C4-2B (cell line): Measurements from ENCODE around the gene CASR.

ENCODE experiments used
- CTCF ChIP-seq: fragments of 450-650 bp; conservative IDR thresholded peaks from 2 replicates; pipeline ENCODE4 v1.5.1; 2017; ENCODE audit warnings: mild to moderate bottlenecking
- ZFX ChIP-seq: fragments of 450-650 bp; IDR thresholded peaks from 2 replicates; pipeline ENCODE4 v1.6.1; 2017

DNA sequence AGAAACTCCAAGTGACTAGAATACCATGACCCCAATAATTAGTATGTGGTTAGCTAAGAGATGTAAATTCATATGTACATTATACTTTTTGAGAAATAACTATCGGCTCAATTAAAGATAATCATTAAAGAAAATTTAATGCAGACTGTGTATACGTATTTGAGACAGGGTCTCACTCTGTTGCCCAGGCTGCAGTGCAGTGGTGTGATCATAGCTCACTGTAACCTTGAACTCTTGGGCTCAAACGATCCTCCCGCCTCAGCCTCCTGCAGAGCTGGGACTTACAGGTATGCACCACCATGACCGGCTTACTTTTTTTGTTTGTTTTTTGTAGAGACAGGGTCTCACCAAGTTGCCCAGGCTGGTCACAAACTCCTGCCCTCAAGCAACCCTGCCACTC, 132.9 kb downstream of the CASR start:
- TF ChIP-seq CTCF (no peak), ZFX (no peak)
